GM19452 (cell line): Measurements from ENCODE around the gene MICALL1.
"Not testable (repeated sequence)": the region's sequence is repeated elsewhere in the genome, so short reads cannot be mapped to it uniquely, and the experiment has no call there.

Experiments
- ATAC-seq: cut with Tn5 transposase; IDR thresholded peaks from one replicate; pipeline ENCODE4 v1.9.1; 2021; ENCODE audit not compliant: unreplicated experiment

MICALL1 gene

GRCh38 chr22:37954686-37955085 is 48.6 kb downstream of the MICALL1 start:
- ATAC-seq: no peak

- ATAC-seq: not testable (repeated sequence)
These were observed 49.8 kb downstream of the MICALL1 start for GRCh38 chr22:37955825-37956397.

- no peak for ATAC-seq
These were observed 51.1 kb downstream of the MICALL1 start for GRCh38 chr22:37957232-37957631.

- ATAC-seq: no peak
These were observed 53.2 kb downstream of the MICALL1 start for GRCh38 chr22:37959231-37959825.

GRCh38 chr22:37961062-37961461 is 55.0 kb downstream of the MICALL1 start:
- ATAC-seq: no peak

- no peak for ATAC-seq
These were observed 60.0 kb downstream of the MICALL1 start for GRCh38 chr22:37965940-37966664.

GRCh38 chr22:37967147-37967546 is 61.0 kb downstream of the MICALL1 start:
- no peak for ATAC-seq

- ATAC-seq: no peak
These were observed 61.7 kb downstream of the MICALL1 start for GRCh38 chr22:37967637-37968451.

GRCh38 chr22:37968452-37969251 is 62.6 kb downstream of the MICALL1 start:
- ATAC-seq: no peak

- ATAC-seq: no peak
These were observed 64.8 kb downstream of the MICALL1 start for GRCh38 chr22:37970864-37971263.

GRCh38 chr22:37971475-37972434 is 65.7 kb downstream of the MICALL1 start:
- no peak for ATAC-seq

GRCh38 chr22:37972527-37972926 is 66.4 kb downstream of the MICALL1 start:
- no peak for ATAC-seq

- ATAC-seq: no peak
These were observed 67.4 kb downstream of the MICALL1 start for GRCh38 chr22:37973271-37974170.

GRCh38 chr22:37975153-37975552 is 69.1 kb downstream of the MICALL1 start:
- ATAC-seq: no peak

- not testable (repeated sequence) for ATAC-seq
These were observed 69.9 kb downstream of the MICALL1 start for GRCh38 chr22:37976022-37976421.

- ATAC-seq: no peak
These were observed 70.5 kb downstream of the MICALL1 start for GRCh38 chr22:37976547-37976946.

- ATAC-seq: no peak
These were observed 73.7 kb downstream of the MICALL1 start for GRCh38 chr22:37979782-37980181.

- ATAC-seq: no peak
These were observed 75.3 kb downstream of the MICALL1 start for GRCh38 chr22:37981282-37982011.
